ENCODE measurements around the gene BRI3BP.

The BRI3BP gene

GRCh38 chr12:124993626-124994436 is at the start of gene BRI3BP:
TSS of gene BRI3BP (plus strand) at chr12:124993645. CDS start at chr12:124993791, 146 bp downstream.
- DNase-seq, result peak; percentile 50
- peak; percentile 49 for ATAC-seq

- ATAC-seq, result no peak
- DNase-seq, result no peak
Observed at GRCh38 chr12:124946447-124946793, 47.0 kb upstream of the BRI3BP start.

- no peak for ATAC-seq
- DNase-seq, result no peak
Observed at GRCh38 chr12:124947013-124947412, 46.4 kb upstream of the BRI3BP start.

- ATAC-seq (no peak), DNase-seq (no peak)
Observed at GRCh38 chr12:124947561-124948398, 45.7 kb upstream of the BRI3BP start.

- peak; percentile 10 for ATAC-seq
Observed at GRCh38 chr12:124949066-124949465, 44.4 kb upstream of the BRI3BP start.

GRCh38 chr12:124949779-124950728 is 43.4 kb upstream of the BRI3BP start:
- DNase-seq, result no peak
- no peak for ATAC-seq

More at GRCh38 chr12:124949066-124949465, 44.4 kb upstream of the BRI3BP start:
- DNase-seq, result no peak

GRCh38 chr12:124952295-124952694 is 41.1 kb upstream of the BRI3BP start:
- no peak for DNase-seq
- ATAC-seq, result no peak

GRCh38 chr12:124952801-124953200 is 40.6 kb upstream of the BRI3BP start:
- DNase-seq (no peak), ATAC-seq (no peak)

GRCh38 chr12:124953689-124954405 is 39.6 kb upstream of the BRI3BP start:
- DNase-seq (no peak), ATAC-seq (no peak)

- ATAC-seq (no peak), DNase-seq (no peak)
Observed at GRCh38 chr12:124954771-124955170, 38.7 kb upstream of the BRI3BP start.

GRCh38 chr12:124956571-124956970 is 36.9 kb upstream of the BRI3BP start:
- no peak for ATAC-seq
- no peak for DNase-seq

GRCh38 chr12:124961055-124961454 is 32.4 kb upstream of the BRI3BP start:
- ATAC-seq (no peak), DNase-seq (no peak)

- ATAC-seq (no peak), DNase-seq (no peak)
Observed at GRCh38 chr12:124963211-124963610, 30.2 kb upstream of the BRI3BP start.

- DNase-seq (no peak), ATAC-seq (no peak)
Observed at GRCh38 chr12:124964251-124964650, 29.2 kb upstream of the BRI3BP start.

GRCh38 chr12:124964836-124965462 is 28.5 kb upstream of the BRI3BP start:
- ATAC-seq, result no peak
- DNase-seq, result no peak

GRCh38 chr12:124967016-124967739 is 26.3 kb upstream of the BRI3BP start:
- DNase-seq (no peak), ATAC-seq (no peak)

GRCh38 chr12:124968656-124969055 is 24.8 kb upstream of the BRI3BP start:
- DNase-seq (no peak), ATAC-seq (no peak)

GRCh38 chr12:124970647-124971402 is 22.6 kb upstream of the BRI3BP start:
- ATAC-seq (no peak), DNase-seq (no peak)

- ATAC-seq (no peak), DNase-seq (no peak)
Observed at GRCh38 chr12:124971603-124972002, 21.8 kb upstream of the BRI3BP start.

GRCh38 chr12:124972211-124972610 is 21.2 kb upstream of the BRI3BP start:
- no peak for ATAC-seq
- no peak for DNase-seq

Data from stimulated activated naive CD8-positive, alpha-beta T cell treated with anti-CD3 and anti-CD28 coated beads, Interleukin-15, Interleukin-2, amounts not matched to agents 100 U/mL and 50 U/mL, for 24 hours (primary cell).